H1 (cell line): ENCODE measurements around the gene CCDC107. TPM values are rescaled to one million over a fixed set of nuclear protein-coding genes. Genes with fewer than 3 reads are reported as not detected.

Experiments
- CTCF ChIA-PET: fragments of 300-600 bp; sonication (Branson Sonifier 250); formaldehyde crosslinking; loops from one replicate; lab custom pipeline; 2021; ENCODE audit not compliant: partially characterized antibody; lab: Charles Lee
- POLR2A ChIA-PET: fragments of 300-600 bp; sonication (Branson Sonifier 250); formaldehyde crosslinking; loops from one replicate; lab custom pipeline; 2021; ENCODE audit warnings: inconsistent platforms; ENCODE audit not compliant: partially characterized antibody; lab: Charles Lee
- DNase-seq, 2 experiments: peaks; one replicate each; pipeline versions ENCODE4 v3.0.0 to v3.0.0-alpha.2; 2010 to 2022; ENCODE audit warnings: low spot score in 2 of 2, low read depth in 1 of 2, mixed read lengths in 1 of 2
- FAIRE-seq: peaks from 2 replicates; lab custom pipeline; 2011; peaks lifted over from hg19 to GRCh38; lab: Jason Lieb, UNC
- H2AFZ ChIP-seq: 2 replicates; pipeline ENCODE4 v1.8.1; 2012; ENCODE audit warnings: low read length, inconsistent platforms
- H2AK5ac ChIP-seq: 2 replicates; pipeline ENCODE4 v1.6.1; 2013; ENCODE audit warnings: low read depth, low read length
- H2BK120ac ChIP-seq: replicated peaks from 2 replicates; pipeline ENCODE3; 2013; ENCODE audit warnings: low read depth, low read length, inconsistent platforms
- H2BK12ac ChIP-seq: 2 replicates; pipeline ENCODE4 v1.6.1; 2013; ENCODE audit warnings: low read depth, low read length
- H2BK15ac ChIP-seq: 2 replicates; pipeline ENCODE4 v1.6.1; 2013; ENCODE audit warnings: low read length
- H2BK20ac ChIP-seq: 2 replicates; pipeline ENCODE4 v1.6.1; 2013; ENCODE audit warnings: low read length
- H2BK5ac ChIP-seq: 2 replicates; pipeline ENCODE4 v1.6.1; 2013; ENCODE audit warnings: low read depth, low read length
- H3K14ac ChIP-seq: 2 replicates; pipeline ENCODE4 v1.6.1; 2013; ENCODE audit warnings: inconsistent platforms; ENCODE audit not compliant: insufficient read length
- H3K18ac ChIP-seq: 2 replicates; pipeline ENCODE4 v1.6.1; 2013; ENCODE audit warnings: low read length; ENCODE audit errors: extremely low read depth
- H3K23ac ChIP-seq: 2 replicates; pipeline ENCODE4 v1.6.1; 2013; ENCODE audit warnings: inconsistent platforms; ENCODE audit not compliant: insufficient read length
- H3K23me2 ChIP-seq: 2 replicates; pipeline ENCODE4 v1.6.1; 2013; ENCODE audit warnings: low read depth, low read length
- H3K27ac ChIP-seq: 2 replicates; pipeline ENCODE4 v1.6.1; 2011; ENCODE audit warnings: low read depth, low read length, inconsistent platforms
- H3K27me3 ChIP-seq, 4 experiments: replicated peaks in 1 of 4; 1 replicate in 1 of 4; 2 replicates in 3 of 4; pipeline versions ENCODE4 v1.6.1 to v1.8.1; 2011 to 2013; ENCODE audit warnings: low read length in 3 of 4, mild to moderate bottlenecking in 3 of 4, inconsistent platforms in 2 of 4, mixed read lengths in 2 of 4, moderate library complexity in 1 of 4; ENCODE audit not compliant: control insufficient read depth in 3 of 4, insufficient read depth in 3 of 4; ENCODE audit errors: extremely low read depth in 1 of 4
- H3K36me3 ChIP-seq, 4 experiments: 2 replicates each; pipeline versions ENCODE4 v1.6.1 to v1.8.1; 2011 to 2013; ENCODE audit warnings: mild to moderate bottlenecking in 4 of 4, low read length in 3 of 4, moderate library complexity in 2 of 4, control low read depth in 1 of 4, inconsistent platforms in 1 of 4; ENCODE audit not compliant: insufficient read depth in 4 of 4, control insufficient read depth in 2 of 4
- H3K4ac ChIP-seq: replicated peaks from 2 replicates; pipeline ENCODE3; 2013; ENCODE audit warnings: low read length, low read depth, mixed read lengths, inconsistent platforms; ENCODE audit not compliant: insufficient read length
- H3K4me1 ChIP-seq, 4 experiments: replicated peaks in 1 of 4; 1 replicate in 1 of 4; 2 replicates in 3 of 4; pipeline versions ENCODE4 v1.6.1 to v1.8.1; 2011 to 2013; ENCODE audit warnings: low read length in 3 of 4, inconsistent platforms in 2 of 4, mixed read lengths in 1 of 4; ENCODE audit not compliant: insufficient read depth in 4 of 4, control insufficient read depth in 3 of 4
- H3K4me2 ChIP-seq, 2 experiments: 2 replicates each; pipeline versions ENCODE4 v1.6.1 to v1.8.1; 2011 to 2013; ENCODE audit warnings: low read depth in 2 of 2, low read length in 2 of 2, control low read depth in 1 of 2, inconsistent platforms in 1 of 2, mild to moderate bottlenecking in 1 of 2; ENCODE audit not compliant: insufficient read depth in 1 of 2
- H3K4me3 ChIP-seq, 4 experiments: fragments of 200-600, 300-600 bp in 1 of 4; sonication (generic), shearing (Covaris generic), sonication (Bioruptor Twin) in 1 of 4; 2 replicates each; pipeline versions ENCODE4 v1.5.1 to v1.8.1; 2011 to 2016; ENCODE audit warnings: low read length in 4 of 4, low read depth in 3 of 4, control low read depth in 2 of 4, inconsistent platforms in 2 of 4, mild to moderate bottlenecking in 2 of 4, mixed read lengths in 1 of 4, moderate library complexity in 1 of 4; ENCODE audit not compliant: insufficient read depth in 2 of 4; ENCODE audit errors: extremely low read depth in 1 of 4
- H3K56ac ChIP-seq: replicated peaks from 2 replicates; pipeline ENCODE3; 2013; ENCODE audit warnings: low read depth, mild to moderate bottlenecking, mixed read lengths, low read length, inconsistent platforms; ENCODE audit not compliant: insufficient read length
- H3K79me1 ChIP-seq: 2 replicates; pipeline ENCODE4 v1.6.1; 2013; ENCODE audit warnings: low read depth, low read length, control low read depth
- H3K79me2 ChIP-seq, 2 experiments: 2 replicates each; pipeline versions ENCODE4 v1.6.1 to v1.8.1; 2012 to 2013; ENCODE audit warnings: low read length in 2 of 2, mild to moderate bottlenecking in 2 of 2, inconsistent platforms in 1 of 2; ENCODE audit not compliant: insufficient read depth in 2 of 2, control insufficient read depth in 1 of 2
- H3K9ac ChIP-seq, 4 experiments: replicated peaks in 1 of 4; 1 replicate in 1 of 4; 2 replicates in 3 of 4; pipeline versions ENCODE4 v1.6.1 to v1.8.1; 2011 to 2013; ENCODE audit warnings: low read depth in 3 of 4, low read length in 3 of 4, control low read depth in 2 of 4, mild to moderate bottlenecking in 2 of 4, moderate library complexity in 2 of 4, inconsistent platforms in 1 of 4; ENCODE audit errors: extremely low read depth in 1 of 4
- H3K9me3 ChIP-seq, 2 experiments: 2 replicates each; pipeline versions ENCODE4 v1.6.1 to v1.8.1; 2012 to 2013; ENCODE audit warnings: mild to moderate bottlenecking in 2 of 2, moderate library complexity in 2 of 2, control low read depth in 1 of 2, inconsistent platforms in 1 of 2, low read depth in 1 of 2, low read length in 1 of 2, mixed read lengths in 1 of 2; ENCODE audit not compliant: insufficient read depth in 2 of 2
- H4K20me1 ChIP-seq, 2 experiments: replicated peaks in 1 of 2; 2 replicates each; pipeline versions ENCODE3 to v1.8.1; 2011 to 2013; ENCODE audit warnings: inconsistent platforms in 2 of 2, low read length in 2 of 2, mild to moderate bottlenecking in 1 of 2; ENCODE audit not compliant: insufficient read depth in 2 of 2, control insufficient read depth in 1 of 2
- H4K5ac ChIP-seq: 2 replicates; pipeline ENCODE4 v1.6.1; 2013; ENCODE audit warnings: low read length, low read depth, mixed read lengths, inconsistent platforms; ENCODE audit not compliant: insufficient read length
- H4K8ac ChIP-seq: 2 replicates; pipeline ENCODE4 v1.8.0; 2013; ENCODE audit warnings: mild to moderate bottlenecking, moderate library complexity, low read length, inconsistent platforms; ENCODE audit not compliant: insufficient read depth; ENCODE audit errors: extremely low read depth
- H4K91ac ChIP-seq: replicated peaks from 2 replicates; pipeline ENCODE3; 2013; ENCODE audit warnings: low read length, mixed read lengths, inconsistent platforms; ENCODE audit not compliant: insufficient read length
- ASH2L ChIP-seq: fragments of 200-600, 300-600 bp; sonication (generic); IDR thresholded peaks from one replicate; pipeline ENCODE4 v1.7.1; 2017; ENCODE audit warnings: low read length
- CBX5 ChIP-seq: fragments of 300-800, 300-1000 bp; sonication (generic); IDR thresholded peaks from 2 replicates; pipeline ENCODE4 v1.7.1; 2016; ENCODE audit warnings: antibody characterized with exemption, low read length, low read depth
- CHD1 ChIP-seq: IDR thresholded peaks from 2 replicates; pipeline ENCODE4 v1.6.1; 2012; ENCODE audit warnings: low read depth, low read length, improper control_type of control experiment
- CHD2 ChIP-seq: IDR thresholded peaks from 2 replicates; pipeline ENCODE4 v1.6.1; 2012; ENCODE audit warnings: low read length, improper control_type of control experiment
- CREB1 ChIP-seq: IDR thresholded peaks from 2 replicates; pipeline ENCODE4 v1.6.1; 2012; ENCODE audit warnings: inconsistent platforms
- GTF2F1 ChIP-seq: IDR thresholded peaks from 2 replicates; pipeline ENCODE4 v1.6.1; 2012; ENCODE audit warnings: low read depth, low read length, improper control_type of control experiment, borderline replicate concordance
- KDM1A ChIP-seq: fragments of 200-600, 300-600 bp; sonication (generic); IDR thresholded peaks from 2 replicates; pipeline ENCODE4 v1.7.1; 2016; ENCODE audit warnings: mild to moderate bottlenecking, low read length, borderline replicate concordance
- KDM4A ChIP-seq: IDR thresholded peaks from one replicate; pipeline ENCODE4 v1.7.1; 2012; ENCODE audit warnings: low read depth, mild to moderate bottlenecking, moderate library complexity, low read length, inconsistent platforms; ENCODE audit not compliant: severe bottlenecking
- NANOG ChIP-seq: IDR thresholded peaks from 2 replicates; pipeline ENCODE4 v1.6.1; 2011; ENCODE audit warnings: low read length, low read depth, mild to moderate bottlenecking, inconsistent platforms; ENCODE audit not compliant: insufficient read depth, poor library complexity, severe bottlenecking
- POLR2A ChIP-seq, 2 experiments: IDR thresholded peaks; 1 replicate in 1 of 2; 2 replicates in 1 of 2; pipeline ENCODE4 v1.6.1; 2011; ENCODE audit warnings: low read depth in 2 of 2, low read length in 2 of 2, mild to moderate bottlenecking in 2 of 2; ENCODE audit errors: control extremely low read depth in 1 of 2
- SP2 ChIP-seq: IDR thresholded peaks from 2 replicates; pipeline ENCODE4 v1.6.1; 2012; ENCODE audit warnings: mild to moderate bottlenecking, low read length, inconsistent platforms
- TEAD4 ChIP-seq: IDR thresholded peaks from 2 replicates; pipeline ENCODE4 v1.6.1; 2012; ENCODE audit warnings: low read depth, low read length, inconsistent platforms, mixed read lengths
- WGBS, 2 experiments: shearing (Covaris generic) in 1 of 2; methylation state at CpG; one replicate each; pipeline versions ENCODE4 v1.1.6 to v1.1.7; 2013 to 2015; ENCODE audit warnings: low lambda C conversion rate in 2 of 2, mixed read lengths in 2 of 2, inconsistent platforms in 1 of 2, low coverage in 1 of 2, missing lambda C conversion rate in 1 of 2; ENCODE audit not compliant: insufficient replicate concordance in 2 of 2, insufficient coverage in 1 of 2, insufficient read length in 1 of 2; ENCODE audit errors: extremely low coverage in 1 of 2, missing lambda C conversion rate in 1 of 2; 5-methylcytosine and 5-hydroxymethylcytosine counted together
- polyA plus RNA-seq, 7 experiments: library from polyadenylated mRNA; depleted of rRNA in 3 of 7; stranded (reverse) in 5 of 7; unstranded in 2 of 7; fragments of >200 nt in 5 of 7; fragments of 200-250 nt in 2 of 7; gene quantifications; 1 replicate in 5 of 7; 2 replicates in 1 of 7; 4 replicates in 1 of 7; pipeline versions ENCODE4 v1.2.1 to v1.2.3, GENCODE V29; 2011 to 2013; ENCODE audit warnings: missing spikeins in 2 of 7, mixed read lengths in 2 of 7
- total RNA-seq: library from RNA; stranded (reverse); fragmentation: NEBNext Ultra II Directional; extraction: Animal tissue kit (Norgen Biotek cat#: 25700); gene quantifications from 2 replicates; pipeline ENCODE4 v1.2.1, GENCODE V29; 2021

CCDC107 gene
- total and polyA plus RNA-seq, 2 of the 8 experiments (the other 6 are each of a cell fraction or from before 2014, with no cell fraction given), result 8.2 to 9.0 TPM

DNA sequence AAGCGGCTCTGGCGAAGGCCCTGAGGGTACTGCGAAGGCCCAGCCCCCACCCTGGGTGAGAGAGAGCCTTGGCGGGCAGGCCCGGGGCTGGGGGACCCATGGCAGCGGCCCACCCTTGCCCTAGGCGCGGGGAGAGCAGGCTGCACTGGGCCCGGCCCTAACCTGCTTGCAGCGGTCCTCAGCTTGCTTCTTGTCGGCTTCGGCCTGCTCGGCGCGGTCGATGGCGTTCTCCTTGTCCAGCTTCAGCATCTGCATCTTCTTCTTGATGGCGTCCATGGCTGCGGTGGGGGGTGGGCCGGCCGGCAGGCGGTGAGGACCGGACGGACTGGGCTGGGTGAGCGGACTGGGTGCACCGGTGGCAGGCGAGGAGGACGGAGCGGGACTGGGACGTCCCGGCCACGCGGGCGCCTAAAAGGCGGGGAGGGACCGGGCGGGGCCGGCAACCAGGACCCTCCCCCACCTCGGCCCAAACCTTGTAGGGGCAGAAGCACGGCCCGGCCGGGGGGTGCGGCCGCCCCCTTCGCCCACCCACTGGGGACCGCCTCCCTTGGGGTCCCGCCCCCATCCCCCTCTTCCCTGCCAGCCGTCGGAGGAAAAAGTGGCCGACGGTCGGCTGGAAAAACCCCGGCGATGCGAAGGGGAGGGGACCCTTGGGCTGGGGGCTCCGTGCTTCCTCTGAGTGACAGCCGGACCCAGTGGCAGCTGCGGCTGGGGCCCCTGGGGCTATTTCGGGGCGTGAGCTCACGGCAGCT is 31.6 kb downstream of the CCDC107 start, which contains the start of gene TPM2:
TPM2 (minus strand) TSS at position 384 of the 752 bp plus-strand sequence; CDS start at position 276, 108 bp downstream.
- Histone ChIP-seq H4K8ac (peak within 1 kb of the TSS; percentile 97), H3K56ac (peak within 1 kb of the TSS; percentile 64), H3K23ac (no peak within 1 kb of the TSS), H3K79me1 (peaks cover 2% of the 10 kb centered on the region; the same call in 1 of the 2 replicates), H3K4me2 (peak within 1 kb of the TSS; percentile 84 to 90), H2AFZ (no peak within 1 kb of the TSS), H3K9ac (peak within 1 kb of the TSS; percentile 25 to 76 (median 62)), H2AK5ac (no peak within 1 kb of the TSS; the same call in 1 of the 2 replicates), H2BK5ac (peak within 1 kb of the TSS; percentile 86; the same call in 1 of the 2 replicates), H4K91ac (peak within 1 kb of the TSS; percentile 62), H3K23me2 (peaks cover 12% of the 10 kb centered on the region), H2BK120ac (no peak within 1 kb of the TSS), H3K4me3 (peak within 1 kb of the TSS; percentile 72 to 99 (median 82)), H3K4me1 (peaks cover 6 to 15% (median 8%) of the 10 kb centered on the region in 4 experiments; a peak in 6 of 7 replicates), H4K5ac (peak within 1 kb of the TSS; percentile 78), H3K79me2 (peaks cover 0 to 21% of the 10 kb centered on the region in 2 experiments; a peak in 2 of 4 replicates), H3K27me3 (no peaks in the 10 kb centered on the region), H3K18ac (peak within 1 kb of the TSS; percentile 93), H3K27ac (peak within 1 kb of the TSS; percentile 54; the same call in 1 of the 2 replicates), H3K9me3 (no peaks in the 10 kb centered on the region), H4K20me1 (peaks cover 5 to 8% of the 10 kb centered on the region in 2 experiments), H3K36me3 (peaks cover 6 to 17% (median 15%) of the 10 kb centered on the region in 4 experiments), H2BK15ac (no peak within 1 kb of the TSS; the same call in 1 of the 2 replicates), H3K14ac (no peak within 1 kb of the TSS), H3K4ac (peak within 1 kb of the TSS; percentile 88), H2BK20ac (no peak within 1 kb of the TSS), H2BK12ac (peak within 1 kb of the TSS; percentile 50; the same call in 1 of the 2 replicates)
- POLR2A ChIA-PET, result interaction anchor here (0.6 to 14.9 kb wide), 17 partner anchors 8 to 610 kb away, joined by 3 to 158 read pairs (median 6); partner anchors contain the start of genes ARHGEF39, CA9, CCDC107 and CREB3
- WGBS, 2 experiments, result 1% methylated on average over 34 of the region's 61 CpGs; no CpG with 5 or more reads in 1 of the 2 experiments
- DNase-seq (peak; percentile 66 to 84), FAIRE-seq (no peak)
- CTCF ChIA-PET, result interaction anchor here (0.7 to 14.1 kb wide), 7 partner anchors 14 to 65 kb away, joined by 3 to 347 read pairs (median 29); partner anchors contain the start of genes ARHGEF39, CA9, CCDC107 and RMRP
- TF ChIP-seq CBX5 (no peak), POLR2A (IDR thresholded peaks at IDR 0.05; ENCODE audit: control extremely low read depth in 1 of 2, low read depth in 2 of 2, low read length in 2 of 2) (peak in 1 of 2 experiments; percentile 86; a peak in 2 of 3 replicates), SP2 (no peak), CREB1 (no peak), KDM1A (0 out of 2 replicates have a peak, but pooled peaks have one; percentile 32), CHD2 (no peak), KDM4A (peak; percentile 81), NANOG (no peak), ASH2L (no peak), TEAD4 (no peak), CHD1 (no peak), GTF2F1 (peak; percentile 15; the same call in 1 of the 2 replicates)
